Measurements from ENCODE around the gene ALK.

The ALK gene

GRCh38 chr2:29597035-29597434 is 324.4 kb downstream of the ALK start:
- no peak for DNase-seq (ENCODE audit: low read depth)
- TF ChIP-seq CTCF (conservative IDR thresholded peaks at IDR 0.05; ENCODE audit: control insufficient read depth, insufficient read depth, low read depth, low read length) = no peak
- H3K4me3 ChIP-seq (ENCODE audit: control insufficient read depth, low read depth, low read length) = no peak overlapping the region

- TF ChIP-seq CTCF (conservative IDR thresholded peaks at IDR 0.05; ENCODE audit: control insufficient read depth, insufficient read depth, low read depth, low read length) = no peak
- no peak for DNase-seq (ENCODE audit: low read depth)
- no peak overlapping the region for H3K4me3 ChIP-seq (ENCODE audit: control insufficient read depth, low read depth, low read length)
Measured at GRCh38 chr2:29596584-29596983, 324.8 kb downstream of the ALK start.

DNA sequence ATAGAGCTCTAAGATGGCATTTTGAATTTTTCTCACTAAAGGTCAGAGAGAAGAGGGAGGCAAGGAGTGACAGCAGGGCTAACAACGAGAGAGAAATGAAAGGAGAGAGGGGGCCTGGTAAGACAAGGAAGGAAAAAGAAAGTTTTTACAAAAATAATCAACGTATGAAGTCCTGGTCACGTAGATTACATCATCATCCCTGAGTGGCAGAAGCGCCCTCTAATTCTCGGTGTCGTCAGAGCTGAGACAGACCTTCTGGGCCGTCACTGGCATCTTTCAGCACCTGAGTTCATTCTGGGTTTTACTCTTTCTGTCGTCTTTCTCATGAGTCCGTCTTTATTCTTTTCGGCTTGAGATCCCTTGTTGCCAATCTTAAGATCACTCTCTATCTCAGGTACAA is 329.8 kb downstream of the ALK start:
- no peak overlapping the region for H3K4me3 ChIP-seq (ENCODE audit: control insufficient read depth, low read depth, low read length)
- no peak for TF ChIP-seq CTCF (conservative IDR thresholded peaks at IDR 0.05; ENCODE audit: control insufficient read depth, insufficient read depth, low read depth, low read length)
- no peak for DNase-seq (ENCODE audit: low read depth)

- TF ChIP-seq CTCF (conservative IDR thresholded peaks at IDR 0.05; ENCODE audit: control insufficient read depth, insufficient read depth, low read depth, low read length) = no peak
- DNase-seq (ENCODE audit: low read depth) = no peak
- H3K4me3 ChIP-seq (ENCODE audit: control insufficient read depth, low read depth, low read length) = no peak overlapping the region
Measured at GRCh38 chr2:29590211-29590610, 331.2 kb downstream of the ALK start.

DNA sequence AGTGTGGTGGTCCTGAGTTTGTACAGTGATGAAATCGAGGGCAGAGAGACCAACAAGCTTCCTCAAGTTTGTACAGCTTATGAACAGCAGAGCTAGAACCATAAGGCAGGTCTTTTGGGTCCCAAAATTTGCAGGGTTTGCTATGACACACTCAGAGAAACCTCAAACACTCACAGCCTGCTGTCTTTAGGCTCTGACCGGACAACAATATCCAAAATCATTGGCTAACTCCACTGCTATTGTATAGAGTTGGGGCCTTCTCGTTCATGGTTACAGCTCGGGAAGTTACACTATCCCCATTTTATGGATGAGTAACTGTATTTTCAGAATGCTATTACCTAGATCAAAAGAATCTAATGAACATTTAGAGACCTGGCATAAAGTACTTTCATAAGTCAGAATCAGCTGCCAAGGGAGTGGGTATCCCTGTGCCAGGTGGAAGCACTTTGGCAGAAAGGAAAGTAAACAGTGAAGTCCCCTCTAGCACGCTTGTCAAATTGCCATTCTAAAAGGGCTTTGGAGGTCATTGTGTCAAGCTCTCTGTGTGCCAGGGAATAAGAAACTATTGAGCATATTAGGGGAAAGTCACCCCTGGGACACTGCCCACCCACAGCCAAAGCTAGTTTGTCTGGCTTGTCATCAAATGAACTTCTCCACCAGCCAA is 331.8 kb downstream of the ALK start:
- no peak for DNase-seq (ENCODE audit: low read depth)
- TF ChIP-seq CTCF (conservative IDR thresholded peaks at IDR 0.05; ENCODE audit: control insufficient read depth, insufficient read depth, low read depth, low read length) = no peak
- H3K4me3 ChIP-seq (ENCODE audit: control insufficient read depth, low read depth, low read length) = no peak overlapping the region

- TF ChIP-seq CTCF (conservative IDR thresholded peaks at IDR 0.05; ENCODE audit: control insufficient read depth, insufficient read depth, low read depth, low read length) = no peak
- H3K4me3 ChIP-seq (ENCODE audit: control insufficient read depth, low read depth, low read length) = no peak overlapping the region
- DNase-seq (ENCODE audit: low read depth) = no peak
Measured at GRCh38 chr2:29587402-29588190, 333.8 kb downstream of the ALK start.
